H1 (cell line): ENCODE data around the gene MDM1. TPM values are rescaled to one million over a fixed set of nuclear protein-coding genes. Genes with fewer than 3 reads are reported as not detected.

ENCODE experiments used
- CTCF ChIA-PET: fragments of 300-600 bp; sonication (Branson Sonifier 250); formaldehyde crosslinking; loops from one replicate; lab custom pipeline; 2021; ENCODE audit not compliant: partially characterized antibody; lab: Charles Lee
- POLR2A ChIA-PET: fragments of 300-600 bp; sonication (Branson Sonifier 250); formaldehyde crosslinking; loops from one replicate; lab custom pipeline; 2021; ENCODE audit warnings: inconsistent platforms; ENCODE audit not compliant: partially characterized antibody; lab: Charles Lee
- DNase-seq, 2 experiments: peaks; one replicate each; pipeline versions ENCODE4 v3.0.0 to v3.0.0-alpha.2; 2010 to 2022; ENCODE audit warnings: low spot score in 2 of 2, low read depth in 1 of 2, mixed read lengths in 1 of 2
- FAIRE-seq: peaks from 2 replicates; lab custom pipeline; 2011; peaks lifted over from hg19 to GRCh38; lab: Jason Lieb, UNC
- H2AFZ ChIP-seq: 2 replicates; pipeline ENCODE4 v1.8.1; 2012; ENCODE audit warnings: low read length, inconsistent platforms
- H2AK5ac ChIP-seq: 2 replicates; pipeline ENCODE4 v1.6.1; 2013; ENCODE audit warnings: low read depth, low read length
- H2BK120ac ChIP-seq: replicated peaks from 2 replicates; pipeline ENCODE3; 2013; ENCODE audit warnings: low read depth, low read length, inconsistent platforms
- H2BK12ac ChIP-seq: 2 replicates; pipeline ENCODE4 v1.6.1; 2013; ENCODE audit warnings: low read depth, low read length
- H2BK15ac ChIP-seq: 2 replicates; pipeline ENCODE4 v1.6.1; 2013; ENCODE audit warnings: low read length
- H2BK20ac ChIP-seq: 2 replicates; pipeline ENCODE4 v1.6.1; 2013; ENCODE audit warnings: low read length
- H2BK5ac ChIP-seq: 2 replicates; pipeline ENCODE4 v1.6.1; 2013; ENCODE audit warnings: low read depth, low read length
- H3K14ac ChIP-seq: 2 replicates; pipeline ENCODE4 v1.6.1; 2013; ENCODE audit warnings: inconsistent platforms; ENCODE audit not compliant: insufficient read length
- H3K18ac ChIP-seq: 2 replicates; pipeline ENCODE4 v1.6.1; 2013; ENCODE audit warnings: low read length; ENCODE audit errors: extremely low read depth
- H3K23ac ChIP-seq: 2 replicates; pipeline ENCODE4 v1.6.1; 2013; ENCODE audit warnings: inconsistent platforms; ENCODE audit not compliant: insufficient read length
- H3K23me2 ChIP-seq: 2 replicates; pipeline ENCODE4 v1.6.1; 2013; ENCODE audit warnings: low read depth, low read length
- H3K27ac ChIP-seq: 2 replicates; pipeline ENCODE4 v1.6.1; 2011; ENCODE audit warnings: low read depth, low read length, inconsistent platforms
- H3K27me3 ChIP-seq, 4 experiments: replicated peaks in 1 of 4; 1 replicate in 1 of 4; 2 replicates in 3 of 4; pipeline versions ENCODE4 v1.6.1 to v1.8.1; 2011 to 2013; ENCODE audit warnings: low read length in 3 of 4, mild to moderate bottlenecking in 3 of 4, inconsistent platforms in 2 of 4, mixed read lengths in 2 of 4, moderate library complexity in 1 of 4; ENCODE audit not compliant: control insufficient read depth in 3 of 4, insufficient read depth in 3 of 4; ENCODE audit errors: extremely low read depth in 1 of 4
- H3K36me3 ChIP-seq, 4 experiments: 2 replicates each; pipeline versions ENCODE4 v1.6.1 to v1.8.1; 2011 to 2013; ENCODE audit warnings: mild to moderate bottlenecking in 4 of 4, low read length in 3 of 4, moderate library complexity in 2 of 4, control low read depth in 1 of 4, inconsistent platforms in 1 of 4; ENCODE audit not compliant: insufficient read depth in 4 of 4, control insufficient read depth in 2 of 4
- H3K4ac ChIP-seq: replicated peaks from 2 replicates; pipeline ENCODE3; 2013; ENCODE audit warnings: low read length, low read depth, mixed read lengths, inconsistent platforms; ENCODE audit not compliant: insufficient read length
- H3K4me1 ChIP-seq, 4 experiments: replicated peaks in 1 of 4; 1 replicate in 1 of 4; 2 replicates in 3 of 4; pipeline versions ENCODE4 v1.6.1 to v1.8.1; 2011 to 2013; ENCODE audit warnings: low read length in 3 of 4, inconsistent platforms in 2 of 4, mixed read lengths in 1 of 4; ENCODE audit not compliant: insufficient read depth in 4 of 4, control insufficient read depth in 3 of 4
- H3K4me2 ChIP-seq, 2 experiments: 2 replicates each; pipeline versions ENCODE4 v1.6.1 to v1.8.1; 2011 to 2013; ENCODE audit warnings: low read depth in 2 of 2, low read length in 2 of 2, control low read depth in 1 of 2, inconsistent platforms in 1 of 2, mild to moderate bottlenecking in 1 of 2; ENCODE audit not compliant: insufficient read depth in 1 of 2
- H3K4me3 ChIP-seq, 4 experiments: fragments of 200-600, 300-600 bp in 1 of 4; sonication (generic), shearing (Covaris generic), sonication (Bioruptor Twin) in 1 of 4; 2 replicates each; pipeline versions ENCODE4 v1.5.1 to v1.8.1; 2011 to 2016; ENCODE audit warnings: low read length in 4 of 4, low read depth in 3 of 4, control low read depth in 2 of 4, inconsistent platforms in 2 of 4, mild to moderate bottlenecking in 2 of 4, mixed read lengths in 1 of 4, moderate library complexity in 1 of 4; ENCODE audit not compliant: insufficient read depth in 2 of 4; ENCODE audit errors: extremely low read depth in 1 of 4
- H3K56ac ChIP-seq: replicated peaks from 2 replicates; pipeline ENCODE3; 2013; ENCODE audit warnings: low read depth, mild to moderate bottlenecking, mixed read lengths, low read length, inconsistent platforms; ENCODE audit not compliant: insufficient read length
- H3K79me1 ChIP-seq: 2 replicates; pipeline ENCODE4 v1.6.1; 2013; ENCODE audit warnings: low read depth, low read length, control low read depth
- H3K79me2 ChIP-seq, 2 experiments: 2 replicates each; pipeline versions ENCODE4 v1.6.1 to v1.8.1; 2012 to 2013; ENCODE audit warnings: low read length in 2 of 2, mild to moderate bottlenecking in 2 of 2, inconsistent platforms in 1 of 2; ENCODE audit not compliant: insufficient read depth in 2 of 2, control insufficient read depth in 1 of 2
- H3K9ac ChIP-seq, 4 experiments: replicated peaks in 1 of 4; 1 replicate in 1 of 4; 2 replicates in 3 of 4; pipeline versions ENCODE4 v1.6.1 to v1.8.1; 2011 to 2013; ENCODE audit warnings: low read depth in 3 of 4, low read length in 3 of 4, control low read depth in 2 of 4, mild to moderate bottlenecking in 2 of 4, moderate library complexity in 2 of 4, inconsistent platforms in 1 of 4; ENCODE audit errors: extremely low read depth in 1 of 4
- H3K9me3 ChIP-seq, 2 experiments: 2 replicates each; pipeline versions ENCODE4 v1.6.1 to v1.8.1; 2012 to 2013; ENCODE audit warnings: mild to moderate bottlenecking in 2 of 2, moderate library complexity in 2 of 2, control low read depth in 1 of 2, inconsistent platforms in 1 of 2, low read depth in 1 of 2, low read length in 1 of 2, mixed read lengths in 1 of 2; ENCODE audit not compliant: insufficient read depth in 2 of 2
- H4K20me1 ChIP-seq, 2 experiments: replicated peaks in 1 of 2; 2 replicates each; pipeline versions ENCODE3 to v1.8.1; 2011 to 2013; ENCODE audit warnings: inconsistent platforms in 2 of 2, low read length in 2 of 2, mild to moderate bottlenecking in 1 of 2; ENCODE audit not compliant: insufficient read depth in 2 of 2, control insufficient read depth in 1 of 2
- H4K5ac ChIP-seq: 2 replicates; pipeline ENCODE4 v1.6.1; 2013; ENCODE audit warnings: low read length, low read depth, mixed read lengths, inconsistent platforms; ENCODE audit not compliant: insufficient read length
- H4K8ac ChIP-seq: 2 replicates; pipeline ENCODE4 v1.8.0; 2013; ENCODE audit warnings: mild to moderate bottlenecking, moderate library complexity, low read length, inconsistent platforms; ENCODE audit not compliant: insufficient read depth; ENCODE audit errors: extremely low read depth
- H4K91ac ChIP-seq: replicated peaks from 2 replicates; pipeline ENCODE3; 2013; ENCODE audit warnings: low read length, mixed read lengths, inconsistent platforms; ENCODE audit not compliant: insufficient read length
- EP300 ChIP-seq, 2 experiments: IDR thresholded peaks; 1 replicate in 1 of 2; 2 replicates in 1 of 2; pipeline ENCODE4 v1.6.1; 2011 to 2012; ENCODE audit warnings: low read depth in 2 of 2, low read length in 2 of 2, mild to moderate bottlenecking in 2 of 2, borderline replicate concordance in 1 of 2, inconsistent platforms in 1 of 2, moderate library complexity in 1 of 2
- JUN ChIP-seq: IDR thresholded peaks from 2 replicates; pipeline ENCODE4 v1.6.1; 2011; ENCODE audit warnings: low read depth, mild to moderate bottlenecking, improper control_type of control experiment, low read length
- POLR2AphosphoS5 ChIP-seq: IDR thresholded peaks from 2 replicates; pipeline ENCODE4 v1.6.1; 2011; ENCODE audit warnings: low read depth, low read length
- RNF2 ChIP-seq: fragments of 200-900, 300-1000 bp; sonication (generic); IDR thresholded peaks from 2 replicates; pipeline ENCODE4 v1.7.1; 2016; ENCODE audit warnings: borderline replicate concordance, low read depth, mild to moderate bottlenecking, antibody characterized with exemption, low read length; ENCODE audit not compliant: poor library complexity, severe bottlenecking; ENCODE audit errors: missing control alignments
- SP1 ChIP-seq: IDR thresholded peaks from 2 replicates; pipeline ENCODE4 v1.6.1; 2011; ENCODE audit warnings: low read depth, low read length
- TCF12 ChIP-seq: IDR thresholded peaks from 2 replicates; pipeline ENCODE4 v1.6.1; 2011; ENCODE audit warnings: low read depth, mild to moderate bottlenecking, low read length
- TEAD4 ChIP-seq: IDR thresholded peaks from 2 replicates; pipeline ENCODE4 v1.6.1; 2012; ENCODE audit warnings: low read depth, low read length, inconsistent platforms, mixed read lengths
- WGBS, 2 experiments: shearing (Covaris generic) in 1 of 2; methylation state at CpG; one replicate each; pipeline versions ENCODE4 v1.1.6 to v1.1.7; 2013 to 2015; ENCODE audit warnings: low lambda C conversion rate in 2 of 2, mixed read lengths in 2 of 2, inconsistent platforms in 1 of 2, low coverage in 1 of 2, missing lambda C conversion rate in 1 of 2; ENCODE audit not compliant: insufficient replicate concordance in 2 of 2, insufficient coverage in 1 of 2, insufficient read length in 1 of 2; ENCODE audit errors: extremely low coverage in 1 of 2, missing lambda C conversion rate in 1 of 2; 5-methylcytosine and 5-hydroxymethylcytosine counted together
- polyA plus RNA-seq, 7 experiments: library from polyadenylated mRNA; depleted of rRNA in 3 of 7; stranded (reverse) in 5 of 7; unstranded in 2 of 7; fragments of >200 nt in 5 of 7; fragments of 200-250 nt in 2 of 7; gene quantifications; 1 replicate in 5 of 7; 2 replicates in 1 of 7; 4 replicates in 1 of 7; pipeline versions ENCODE4 v1.2.1 to v1.2.3, GENCODE V29; 2011 to 2013; ENCODE audit warnings: missing spikeins in 2 of 7, mixed read lengths in 2 of 7
- total RNA-seq: library from RNA; stranded (reverse); fragmentation: NEBNext Ultra II Directional; extraction: Animal tissue kit (Norgen Biotek cat#: 25700); gene quantifications from 2 replicates; pipeline ENCODE4 v1.2.1, GENCODE V29; 2021

MDM1 gene
- total and polyA plus RNA-seq, 2 of the 8 experiments (the other 6 are each of a cell fraction or from before 2014, with no cell fraction given): 3.1 to 10.7 TPM

DNA sequence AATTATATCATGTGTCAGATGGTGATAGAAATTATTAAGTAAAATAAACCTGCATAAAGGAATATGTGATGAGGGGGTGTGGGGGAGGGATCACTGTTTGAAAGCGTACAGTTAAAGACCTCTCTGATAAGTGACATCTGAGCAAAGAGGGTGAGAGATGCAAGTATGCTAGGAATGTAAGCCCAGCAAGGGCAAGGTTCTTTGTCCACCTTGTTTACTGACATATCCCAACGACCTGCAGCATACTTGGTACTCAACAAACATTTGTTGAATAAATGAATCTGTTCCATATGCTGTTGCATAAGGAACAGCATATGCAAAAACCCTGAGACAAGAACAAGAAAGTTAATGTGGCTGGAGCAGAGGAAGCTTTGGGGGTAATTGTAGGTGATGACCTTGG lies 12.0 kb upstream of the MDM1 start:
- H3K23ac ChIP-seq: no peak overlapping the region

More for the DNA sequence above, 12.0 kb upstream of the MDM1 start:
- H3K9ac ChIP-seq: no peak overlapping the region
- DNase-seq (no peak), FAIRE-seq (peak; percentile 72)
- H3K79me1 ChIP-seq: no peaks in the 10 kb centered on the region
- no peak overlapping the region for H4K8ac ChIP-seq
- CTCF ChIA-PET: interaction anchor here (0.6 kb wide), 1 partner anchor 18 kb away, joined by 3 read pairs; no protein-coding TSS in a partner anchor
- H4K20me1 ChIP-seq: no peaks in the 10 kb centered on the region
- no peak overlapping the region for H2BK12ac ChIP-seq
- no peak overlapping the region for H4K5ac ChIP-seq
- no peak overlapping the region for H2BK120ac ChIP-seq
- H3K14ac ChIP-seq: no peak overlapping the region
- no peak overlapping the region for H2AFZ ChIP-seq
- no peak overlapping the region for H2BK20ac ChIP-seq
- H3K4me3 ChIP-seq: no peak overlapping the region
- H3K4ac ChIP-seq: no peak overlapping the region
- no peak overlapping the region for H2BK15ac ChIP-seq
- H3K27me3 ChIP-seq: peaks cover 0 to 5% (median 0%) of the 10 kb centered on the region in 4 experiments; a peak in 1 of 7 replicates
- H3K36me3 ChIP-seq: no peaks in the 10 kb centered on the region
- no peak overlapping the region for H3K27ac ChIP-seq
- H3K9me3 ChIP-seq: no peaks in the 10 kb centered on the region
- H3K18ac ChIP-seq: no peak overlapping the region
- WGBS, 2 experiments: 44% methylated on average over 2 of the region's 2 CpGs; no CpG with 5 or more reads in 1 of the 2 experiments
- H3K56ac ChIP-seq: no peak overlapping the region
- H2BK5ac ChIP-seq: no peak overlapping the region
- POLR2A ChIA-PET: interaction anchor here (1.2 kb wide), 1 partner anchor 11 kb away, joined by 3 read pairs; no protein-coding TSS in a partner anchor
- H4K91ac ChIP-seq: no peak overlapping the region
- H3K79me2 ChIP-seq: no peaks in the 10 kb centered on the region
- peak overlapping the region in 1 of 2 experiments; percentile 36; a peak in 1 of 4 replicates for H3K4me2 ChIP-seq
- H3K4me1 ChIP-seq: peaks cover 0 to 5% (median 3%) of the 10 kb centered on the region in 4 experiments; a peak in 4 of 7 replicates
- H2AK5ac ChIP-seq: no peak overlapping the region
- H3K23me2 ChIP-seq: no peaks in the 10 kb centered on the region
- TF ChIP-seq TCF12 (0 out of 2 replicates have a peak, but pooled peaks have one; percentile 29), POLR2AphosphoS5 (peak; percentile 40; the same call in 1 of the 2 replicates), EP300 (IDR thresholded peaks at IDR 0.05; ENCODE audit: borderline replicate concordance in 1 of 2, low read depth in 2 of 2, low read length in 2 of 2) (peak in 1 of 2 experiments; percentile 42; a peak in 1 of 3 replicates), JUN (no peak), RNF2 (no peak), TEAD4 (peak; percentile 99), SP1 (peak; percentile 68)
- TF ChIP-seq, all 59 proteins: peak for 5
